CD4-positive, alpha-beta T cell (primary cell): ENCODE measurements around the gene AMPH. TPM values are rescaled to one million over a fixed set of nuclear protein-coding genes. Genes with fewer than 3 reads are reported as not detected.
A peak's percentile ranks its signal among the peaks of the same experiment; 100 is the strongest.
"Not testable (repeated sequence)": the region's sequence is repeated elsewhere in the genome, so short reads cannot be mapped to it uniquely, and the experiment has no call there.

Experiments used
- ATAC-seq: fragments of 200-7000 bp; cut with Tn5 transposase; one replicate; pipeline ENCODE4 v1.10.0; 2022; ENCODE audit warnings: mild to moderate bottlenecking; ENCODE audit not compliant: poor library complexity
- CTCF ChIA-PET: fragments of 350-600 bp; sonication (Branson Sonifier 250); formaldehyde crosslinking; loops from one replicate; lab custom pipeline; 2021; ENCODE audit warnings: antibody characterized with exemption, inconsistent platforms; lab: Charles Lee
- POLR2A ChIA-PET: fragments of 350-600 bp; sonication (Branson Sonifier 250); formaldehyde crosslinking; loops from one replicate; lab custom pipeline; 2021; ENCODE audit warnings: antibody characterized with exemption, inconsistent platforms; lab: Charles Lee
- DNase-seq, 14 experiments: peaks; one replicate each; pipeline ENCODE4 v3.0.0-alpha.2; 2013 to 2020; ENCODE audit warnings: mixed read lengths in 2 of 14
- H3K27ac ChIP-seq, 2 donors: one replicate each; pipeline versions ENCODE4 v1.5.1 to v1.7.0; 2013; ENCODE audit warnings: low read length in 2 of 2, low read depth in 1 of 2, mild to moderate bottlenecking in 1 of 2
- H3K27me3 ChIP-seq, 2 experiments: 1 replicate in 1 of 2; 2 replicates in 1 of 2; pipeline versions ENCODE4 v1.6.1 to v1.7.0; 2013; ENCODE audit warnings: low read length in 2 of 2, control low read depth in 1 of 2, mild to moderate bottlenecking in 1 of 2, moderate library complexity in 1 of 2; ENCODE audit not compliant: insufficient read depth in 2 of 2, control insufficient read depth in 1 of 2
- H3K36me3 ChIP-seq: one replicate; pipeline ENCODE4 v1.6.1; 2013; ENCODE audit warnings: low read length, control low read depth; ENCODE audit not compliant: insufficient read depth
- H3K4me1 ChIP-seq: one replicate; pipeline ENCODE4 v1.6.1; 2013; ENCODE audit warnings: low read length, control low read depth; ENCODE audit not compliant: insufficient read depth
- H3K4me3 ChIP-seq: one replicate; pipeline ENCODE4 v1.5.1; 2013; ENCODE audit warnings: mild to moderate bottlenecking, low read length, moderate library complexity
- H3K9me3 ChIP-seq, 2 experiments: 1 replicate in 1 of 2; 2 replicates in 1 of 2; pipeline versions ENCODE4 v1.6.1 to v1.7.0; 2013; ENCODE audit warnings: low read length in 2 of 2, mild to moderate bottlenecking in 2 of 2, control low read depth in 1 of 2, moderate library complexity in 1 of 2; ENCODE audit not compliant: control insufficient read depth in 1 of 2, insufficient read depth in 1 of 2
- H3K27ac Mint-ChIP-seq: one replicate; pipeline ENCODE4 v1.8.0; 2020; ENCODE audit warnings: mixed read lengths
- H3K27me3 Mint-ChIP-seq: one replicate; pipeline ENCODE4 v1.8.0; 2021; ENCODE audit warnings: mixed read lengths
- H3K36me3 Mint-ChIP-seq: one replicate; pipeline ENCODE4 v1.8.0; 2021; ENCODE audit warnings: low read depth, mixed read lengths
- H3K4me1 Mint-ChIP-seq: one replicate; pipeline ENCODE4 v1.8.0; 2021; ENCODE audit warnings: low read depth, mixed read lengths
- H3K4me3 Mint-ChIP-seq: one replicate; pipeline ENCODE4 v1.8.0; 2020; ENCODE audit warnings: mild to moderate bottlenecking, mixed read lengths
- H3K9me3 Mint-ChIP-seq: one replicate; pipeline ENCODE4 v1.8.0; 2020; ENCODE audit warnings: mixed read lengths
- CTCF ChIP-seq: fragments of 200-600 bp; IDR thresholded peaks from one replicate; pipeline ENCODE4 v1.8.0; 2022; ENCODE audit warnings: antibody characterized with exemption, mild to moderate bottlenecking
- intact Hi-C, 2 experiments: fragments of 100-400 bp; cut with DNase I in 1 of 2; cut with micrococcal nuclease in 1 of 2; formaldehyde crosslinking; loops; one replicate each; pipeline versions ENCODE4 v1.15.1 to v1.9.0; 2023 to 2025; cut with DNase I, micrococcal nuclease
- total RNA-seq, 174 experiments: library from RNA in 2 of 174; stranded (reverse) in 2 of 174; gene quantifications; one replicate each; pipeline ENCODE4 v1.2.3 and lab custom pipeline; 2021 to 2026

AMPH gene
- total RNA-seq, 2 experiments from 2014 or later: not detected

GRCh38 chr7:38359071-38359601 is 272.0 kb downstream of the AMPH start:
- peaks cover 60% of the 10 kb centered on the region for H3K4me1 Mint-ChIP-seq
- Histone ChIP-seq H3K4me1 (peaks cover 40% of the 10 kb centered on the region), H3K27ac (peak overlapping the region; percentile 75 to 81), H3K4me3 (peak overlapping the region; percentile 61)
- ChIA-PET CTCF (interaction anchor here (1.3 to 2.1 kb wide), 6 partner anchors 9 to 143 kb away, joined by 4 to 12 read pairs (median 8); no protein-coding TSS in a partner anchor), POLR2A (interaction anchor here (0.8 to 1.7 kb wide), 5 partner anchors 10 to 181 kb away, joined by 3 to 8 read pairs (median 3); partner anchors contain the start of gene STARD3NL)
- H3K9me3 Mint-ChIP-seq, intact Hi-C loops, H3K9me3 ChIP-seq, H3K27me3 Mint-ChIP-seq, H3K27me3 ChIP-seq, H3K36me3 ChIP-seq: not testable (repeated sequence)
- H3K4me3 Mint-ChIP-seq: peak overlapping the region; percentile 93
- TF ChIP-seq CTCF: peak; percentile 42
- peak; percentile 45 to 86 (median 72) for DNase-seq
- ATAC-seq: peak; percentile 62
- H3K27ac Mint-ChIP-seq: peak overlapping the region; percentile 94
- H3K36me3 Mint-ChIP-seq: peaks cover 24% of the 10 kb centered on the region

GRCh38 chr7:38358273-38358831 is 272.8 kb downstream of the AMPH start:
- H3K27me3 Mint-ChIP-seq, H3K27me3 ChIP-seq, H3K9me3 ChIP-seq, H3K9me3 Mint-ChIP-seq, intact Hi-C loops, H3K36me3 ChIP-seq: not testable (repeated sequence)
- peak overlapping the region; percentile 75 to 81 for H3K27ac ChIP-seq
- ATAC-seq (peak; percentile 37), DNase-seq (peak in 5 of 14 experiments; percentile 37 to 74 (median 60))
- peak overlapping the region; percentile 93 for H3K4me3 Mint-ChIP-seq
- POLR2A ChIA-PET: interaction anchor here (0.8 to 1.7 kb wide), 5 partner anchors 11 to 180 kb away, joined by 3 to 8 read pairs (median 3); partner anchors contain the start of gene STARD3NL
- H3K27ac Mint-ChIP-seq: peak overlapping the region; percentile 94
- H3K4me1 Mint-ChIP-seq: peaks cover 60% of the 10 kb centered on the region
- H3K36me3 Mint-ChIP-seq: peaks cover 21% of the 10 kb centered on the region
- peaks cover 45% of the 10 kb centered on the region for H3K4me1 ChIP-seq
- H3K4me3 ChIP-seq: peak overlapping the region; percentile 61
- CTCF ChIA-PET: interaction anchor here (1.3 to 2.1 kb wide), 6 partner anchors 9 to 142 kb away, joined by 4 to 12 read pairs (median 8); no protein-coding TSS in a partner anchor

- DNase-seq: peak in 12 of 14 experiments; percentile 35 to 78 (median 56)
- intact Hi-C loops, H3K27me3 ChIP-seq, H3K9me3 ChIP-seq, H3K36me3 ChIP-seq, H3K27ac ChIP-seq, H3K36me3 Mint-ChIP-seq, H3K27me3 Mint-ChIP-seq, H3K9me3 Mint-ChIP-seq, ATAC-seq, POLR2A ChIA-PET: not testable (repeated sequence)
- CTCF ChIA-PET: interaction anchor here (0.7 to 1.6 kb wide), 5 partner anchors 9 to 22 kb away, joined by 3 read pairs; no protein-coding TSS in a partner anchor
- TF ChIP-seq CTCF: peak; percentile 31
- Histone ChIP-seq H3K4me3 (peak overlapping the region; percentile 39), H3K4me1 (peaks cover 30% of the 10 kb centered on the region)
- peaks cover 38% of the 10 kb centered on the region for H3K4me1 Mint-ChIP-seq
- H3K4me3 Mint-ChIP-seq: peak overlapping the region; percentile 77
- peak overlapping the region; percentile 94 for H3K27ac Mint-ChIP-seq
Observed at GRCh38 chr7:38354271-38354851, 276.8 kb downstream of the AMPH start.

GRCh38 chr7:38353431-38353881 is 277.7 kb downstream of the AMPH start:
- H3K4me1 Mint-ChIP-seq: peaks cover 38% of the 10 kb centered on the region
- peak overlapping the region; percentile 77 for H3K4me3 Mint-ChIP-seq
- H3K27ac ChIP-seq: peak overlapping the region; percentile 15 to 29
- H3K36me3 Mint-ChIP-seq, H3K9me3 ChIP-seq, H3K27me3 Mint-ChIP-seq, H3K9me3 Mint-ChIP-seq, H3K27me3 ChIP-seq, POLR2A ChIA-PET, H3K36me3 ChIP-seq, intact Hi-C loops: not testable (repeated sequence)
- peaks cover 29% of the 10 kb centered on the region for H3K4me1 ChIP-seq
- CTCF ChIA-PET: interaction anchor here (1.2 to 1.6 kb wide), 2 partner anchors 16 to 18 kb away, joined by 3 read pairs; no protein-coding TSS in a partner anchor
- ATAC-seq (peak; percentile 61), DNase-seq (peak in 8 of 14 experiments; percentile 29 to 69 (median 50))
- peak overlapping the region; percentile 94 for H3K27ac Mint-ChIP-seq
- H3K4me3 ChIP-seq: peak overlapping the region; percentile 39
